NCI-H1694 treated with DMSO at 0.1 percent for 48 hours (cell line): ENCODE results near the gene LTB.
"Not testable (repeated sequence)": the region's sequence is repeated elsewhere in the genome, so short reads cannot be mapped to it uniquely, and the experiment has no call there.

Experiments used
- DNase-seq: peaks from one replicate; lab custom pipeline; 2025; lab: John Stamatoyannopoulos, UW

The LTB gene

GRCh38 chr6:31575952-31576685, 6.1 kb downstream of the LTB start:
- no peak for DNase-seq

GRCh38 chr6:31575335-31575901, 6.8 kb downstream of the LTB start, which contains the start of gene TNF:
Gene TNF, plus strand, starts transcription at chr6:31575565. Its CDS starts 177 bp downstream, at chr6:31575742.
- no peak for DNase-seq

- DNase-seq: no peak
These were observed 7.8 kb downstream of the LTB start for GRCh38 chr6:31574106-31575061.

DNA sequence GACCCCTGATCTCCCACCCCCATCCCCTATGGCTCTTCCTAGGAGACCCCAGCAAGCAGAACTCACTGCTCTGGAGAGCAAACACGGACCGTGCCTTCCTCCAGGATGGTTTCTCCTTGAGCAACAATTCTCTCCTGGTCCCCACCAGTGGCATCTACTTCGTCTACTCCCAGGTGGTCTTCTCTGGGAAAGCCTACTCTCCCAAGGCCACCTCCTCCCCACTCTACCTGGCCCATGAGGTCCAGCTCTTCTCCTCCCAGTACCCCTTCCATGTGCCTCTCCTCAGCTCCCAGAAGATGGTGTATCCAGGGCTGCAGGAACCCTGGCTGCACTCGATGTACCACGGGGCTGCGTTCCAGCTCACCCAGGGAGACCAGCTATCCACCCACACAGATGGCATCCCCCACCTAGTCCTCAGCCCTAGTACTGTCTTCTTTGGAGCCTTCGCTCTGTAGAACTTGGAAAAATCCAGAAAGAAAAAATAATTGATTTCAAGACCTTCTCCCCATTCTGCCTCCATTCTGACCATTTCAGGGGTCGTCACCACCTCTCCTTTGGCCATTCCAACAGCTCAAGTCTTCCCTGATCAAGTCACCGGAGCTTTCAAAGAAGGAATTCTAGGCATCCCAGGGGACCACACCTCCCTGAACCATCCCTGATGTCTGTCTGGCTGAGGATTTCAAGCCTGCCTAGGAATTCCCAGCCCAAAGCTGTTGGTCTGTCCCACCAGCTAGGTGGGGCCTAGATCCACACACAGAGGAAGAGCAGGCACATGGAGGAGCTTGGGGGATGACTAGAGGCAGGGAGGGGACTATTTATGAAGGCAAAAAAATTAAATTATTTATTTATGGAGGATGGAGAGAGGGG, 8.8 kb downstream of the LTB start:
- DNase-seq: no peak

DNA sequence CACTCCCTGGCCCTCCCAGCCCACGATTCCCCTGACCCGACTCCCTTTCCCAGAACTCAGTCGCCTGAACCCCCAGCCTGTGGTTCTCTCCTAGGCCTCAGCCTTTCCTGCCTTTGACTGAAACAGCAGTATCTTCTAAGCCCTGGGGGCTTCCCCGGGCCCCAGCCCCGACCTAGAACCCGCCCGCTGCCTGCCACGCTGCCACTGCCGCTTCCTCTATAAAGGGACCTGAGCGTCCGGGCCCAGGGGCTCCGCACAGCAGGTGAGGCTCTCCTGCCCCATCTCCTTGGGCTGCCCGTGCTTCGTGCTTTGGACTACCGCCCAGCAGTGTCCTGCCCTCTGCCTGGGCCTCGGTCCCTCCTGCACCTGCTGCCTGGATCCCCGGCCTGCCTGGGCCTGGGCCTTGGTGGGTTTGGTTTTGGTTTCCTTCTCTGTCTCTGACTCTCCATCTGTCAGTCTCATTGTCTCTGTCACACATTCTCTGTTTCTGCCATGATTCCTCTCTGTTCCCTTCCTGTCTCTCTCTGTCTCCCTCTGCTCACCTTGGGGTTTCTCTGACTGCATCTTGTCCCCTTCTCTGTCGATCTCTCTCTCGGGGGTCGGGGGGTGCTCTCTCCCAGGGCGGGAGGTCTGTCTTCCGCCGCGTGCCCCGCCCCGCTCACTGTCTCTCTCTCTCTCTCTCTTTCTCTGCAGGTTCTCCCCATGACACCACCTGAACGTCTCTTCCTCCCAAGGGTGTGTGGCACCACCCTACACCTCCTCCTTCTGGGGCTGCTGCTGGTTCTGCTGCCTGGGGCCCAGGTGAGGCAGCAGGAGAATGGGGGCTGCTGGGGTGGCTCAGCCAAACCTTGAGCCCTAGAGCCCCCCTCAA, 9.9 kb downstream of the LTB start, which contains the start of gene LTA:
LTA (plus strand) TSS at position 249 of the 871 bp plus-strand sequence; CDS start at position 703, 454 bp downstream.
- DNase-seq: no peak

- DNase-seq: no peak
These were observed 12.2 kb downstream of the LTB start for GRCh38 chr6:31569861-31570536.

- no peak for DNase-seq
These were observed 13.7 kb downstream of the LTB start for GRCh38 chr6:31568537-31568961.

GRCh38 chr6:31567531-31568370, 14.5 kb downstream of the LTB start:
- DNase-seq: no peak

- no peak for DNase-seq
These were observed 21.5 kb downstream of the LTB start for GRCh38 chr6:31560697-31561058.

DNA sequence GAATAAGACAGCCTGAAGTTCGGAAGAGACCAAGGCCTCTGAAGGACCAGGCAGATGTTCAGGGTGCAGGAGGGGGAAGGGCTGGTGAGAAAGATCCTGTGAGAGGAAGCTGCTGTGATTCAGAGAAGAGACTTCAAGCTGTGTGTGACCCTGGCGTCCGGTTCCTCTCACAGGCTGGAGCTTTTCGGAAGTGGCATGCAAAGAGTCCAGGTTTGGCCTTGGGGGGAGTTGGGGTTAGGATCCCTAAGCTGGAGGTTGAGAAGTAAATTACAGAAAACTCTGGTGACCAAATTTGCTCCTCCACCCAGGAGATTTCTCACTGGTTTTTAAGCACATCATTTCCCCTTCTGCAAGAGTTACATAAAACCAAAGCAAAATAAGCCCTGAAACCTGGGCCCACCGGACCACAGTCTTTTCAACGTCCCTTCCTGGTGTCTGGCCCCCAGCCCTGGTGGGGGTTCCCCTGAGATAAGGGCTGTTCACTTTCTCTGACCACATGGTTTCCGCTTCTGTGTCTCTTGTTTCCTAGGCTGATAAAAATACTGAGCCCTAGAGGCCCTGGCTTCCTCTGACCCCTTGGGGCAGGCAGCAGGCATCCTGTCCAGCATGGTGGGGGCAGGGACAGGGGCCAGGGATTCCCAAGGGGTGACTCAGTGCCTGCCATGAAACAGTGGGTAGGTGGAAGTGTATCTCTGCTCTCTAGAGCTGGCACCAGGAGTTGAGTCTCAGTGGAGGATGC, 22.1 kb downstream of the LTB start:
- DNase-seq: no peak

GRCh38 chr6:31559606-31559957, 22.6 kb downstream of the LTB start:
- no peak for DNase-seq

DNA sequence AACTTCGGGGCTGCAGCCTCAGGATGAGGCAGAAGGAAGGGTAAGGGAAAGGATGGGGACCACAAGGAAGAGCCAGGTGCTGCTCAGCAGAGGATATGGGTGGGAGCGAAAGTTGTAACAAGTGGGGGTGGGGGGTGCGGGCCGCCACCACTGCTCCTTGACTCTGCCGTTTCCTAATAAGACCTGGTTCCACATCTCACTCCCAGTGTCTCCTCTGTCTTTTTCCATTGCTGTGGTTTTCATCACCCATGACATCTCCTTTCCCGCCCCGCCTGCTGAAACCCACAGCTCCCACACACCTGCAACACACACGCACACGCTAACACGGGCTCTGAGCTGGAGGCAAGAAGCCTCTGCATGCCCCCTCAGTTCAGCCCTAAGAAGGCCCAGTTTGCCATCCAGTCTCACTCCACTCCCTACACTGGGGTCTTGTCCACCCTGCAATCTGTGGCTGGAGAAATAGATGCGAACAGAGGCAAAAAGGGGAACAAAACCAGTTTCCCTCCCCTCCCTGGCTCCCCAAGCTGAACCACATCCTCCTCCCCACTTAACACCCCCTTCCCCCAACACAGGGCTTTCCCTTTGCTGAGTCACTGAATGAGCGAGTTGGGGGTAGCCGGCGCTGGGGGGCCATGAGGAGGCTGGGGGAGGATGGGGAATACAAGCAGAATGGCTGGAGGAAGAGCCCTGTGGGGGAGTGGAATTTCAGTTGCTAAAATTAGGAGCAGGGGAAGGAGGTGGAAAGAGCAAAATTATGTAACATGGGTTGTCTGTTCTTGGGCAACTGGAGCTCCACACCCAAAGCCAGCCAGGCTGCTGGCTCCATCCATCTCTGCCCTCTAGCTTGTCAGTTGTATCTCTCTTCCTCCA, 23.4 kb downstream of the LTB start:
- DNase-seq: no peak

- no peak for DNase-seq
These were observed 24.0 kb downstream of the LTB start for GRCh38 chr6:31558318-31558625.

DNA sequence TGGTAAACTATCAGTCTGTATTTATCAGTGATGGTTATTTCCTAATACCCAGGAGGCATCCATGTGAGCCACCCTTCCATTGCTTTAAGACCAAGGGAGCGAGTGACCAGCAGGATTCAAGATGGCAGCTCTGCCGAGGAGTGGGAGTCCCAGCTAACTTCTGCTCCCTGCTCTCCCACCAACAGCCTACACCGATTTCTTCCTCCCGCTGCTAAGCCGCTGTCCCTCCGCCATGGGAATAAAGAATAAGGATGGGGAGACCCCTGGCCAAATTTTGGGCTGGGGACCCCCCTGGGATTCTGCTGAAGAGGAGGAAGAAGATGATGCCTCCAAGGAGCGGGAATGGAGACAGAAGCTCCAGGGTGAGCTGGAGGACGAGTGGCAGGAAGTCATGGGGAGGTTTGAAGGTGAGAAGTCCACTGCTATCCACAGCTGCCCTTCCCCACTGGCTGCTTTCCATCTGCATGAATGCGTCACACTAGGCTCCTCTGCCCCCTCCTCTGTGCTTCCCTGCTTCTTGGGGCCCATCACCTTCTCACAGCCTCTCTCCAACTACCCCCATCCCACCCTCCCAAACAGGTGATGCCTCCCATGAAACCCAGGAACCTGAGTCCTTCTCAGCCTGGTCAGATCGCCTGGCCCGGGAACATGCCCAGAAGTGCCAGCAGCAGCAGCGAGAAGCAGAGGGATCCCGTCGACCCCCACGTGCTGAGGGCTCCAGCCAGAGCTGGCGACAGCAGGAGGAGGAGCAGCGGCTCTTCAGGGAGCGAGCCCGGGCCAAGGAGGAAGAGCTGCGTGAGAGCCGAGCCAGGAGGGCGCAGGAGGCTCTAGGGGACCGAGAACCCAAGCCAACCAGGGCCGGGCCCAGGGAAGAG, 24.5 kb downstream of the LTB start:
- no peak for DNase-seq

- no peak for DNase-seq
These were observed 25.9 kb downstream of the LTB start for GRCh38 chr6:31556307-31556706.

GRCh38 chr6:31551371-31551770, 30.9 kb downstream of the LTB start:
- DNase-seq: not testable (repeated sequence)

GRCh38 chr6:31548544-31548873, 33.7 kb downstream of the LTB start:
- no peak for DNase-seq
